ENCODE results near the gene STIMATE. TPM values are rescaled to one million over a fixed set of nuclear protein-coding genes. Genes with fewer than 3 reads are reported as not detected.

Gene STIMATE
- total RNA-seq, 2 donors from 2014 or later = 7.2 to 20.5 TPM

- H3K9me3 ChIP-seq = no peaks in the 10 kb centered on the region
- DNase-seq (ENCODE audit: low spot score) = no peak
- no peak within 1 kb of the TSS for H3K27ac ChIP-seq
- WGBS = 38% methylated on average over 11 of the region's 11 CpGs
- no peak within 1 kb of the TSS for H3K4me3 ChIP-seq
- H3K4me1 ChIP-seq (replicated peaks) = no peaks in the 10 kb centered on the region
- TF ChIP-seq POLR2A (IDR thresholded peaks at IDR 0.05) = no peak
- no peak for TF ChIP-seq POLR2AphosphoS5 (IDR thresholded peaks at IDR 0.05)
- TF ChIP-seq CTCF (IDR thresholded peaks at IDR 0.05) = no peak
- H3K27me3 ChIP-seq (replicated peaks; ENCODE audit: insufficient read depth) = no peaks in the 10 kb centered on the region
- intact Hi-C loops (cut with DNase I) = no loop called here
- H3K36me3 ChIP-seq = no peaks in the 10 kb centered on the region
Observed at GRCh38 chr3:52834871-52835501, 62.4 kb downstream of the STIMATE start, which contains the start of gene MUSTN1. Gene MUSTN1 (minus strand): TSS chr3:52835019. CDS start chr3:52834948, 71 bp downstream.

- Histone ChIP-seq H3K4me1 (replicated peaks) (no peaks in the 10 kb centered on the region), H3K27me3 (replicated peaks; ENCODE audit: insufficient read depth) (no peaks in the 10 kb centered on the region), H3K9me3 (no peaks in the 10 kb centered on the region), H3K36me3 (no peaks in the 10 kb centered on the region), H3K4me3 (no peak overlapping the region), H3K27ac (no peak overlapping the region)
- 96% methylated on average over 14 of the region's 14 CpGs for WGBS
- intact Hi-C loops (cut with DNase I) = no loop called here
- TF ChIP-seq POLR2A (IDR thresholded peaks at IDR 0.05) (no peak), CTCF (IDR thresholded peaks at IDR 0.05) (no peak), POLR2AphosphoS5 (IDR thresholded peaks at IDR 0.05) (no peak)
- no peak for DNase-seq (ENCODE audit: low spot score)
Observed at GRCh38 chr3:52833202-52833601, 64.1 kb downstream of the STIMATE start.

GRCh38 chr3:52831500-52832301 lies 65.6 kb downstream of the STIMATE start:
- WGBS = 47% methylated on average over 21 of the region's 21 CpGs
- H3K4me3 ChIP-seq = no peak overlapping the region
- intact Hi-C loops (cut with DNase I) = no loop called here
- TF ChIP-seq POLR2A (IDR thresholded peaks at IDR 0.05) = no peak
- TF ChIP-seq CTCF (IDR thresholded peaks at IDR 0.05) = no peak
- peak; percentile 6 for TF ChIP-seq POLR2AphosphoS5 (IDR thresholded peaks at IDR 0.05)
- no peaks in the 10 kb centered on the region for H3K4me1 ChIP-seq (replicated peaks)
- peak overlapping the region in 1 of 2 donors; percentile 7 for H3K27ac ChIP-seq
- no peaks in the 10 kb centered on the region for H3K36me3 ChIP-seq
- H3K27me3 ChIP-seq (replicated peaks; ENCODE audit: insufficient read depth) = no peaks in the 10 kb centered on the region
- peak; percentile 32 for DNase-seq (ENCODE audit: low spot score)
- no peaks in the 10 kb centered on the region for H3K9me3 ChIP-seq

GRCh38 chr3:52830535-52831258 lies 66.7 kb downstream of the STIMATE start, which contains the start of gene ITIH4:
Gene ITIH4 (minus strand): TSS chr3:52830672. CDS start chr3:52830642, 30 bp downstream.
- Histone ChIP-seq H3K27ac (peak within 1 kb of the TSS in 1 of 2 donors; percentile 7), H3K4me1 (replicated peaks) (no peaks in the 10 kb centered on the region), H3K36me3 (no peaks in the 10 kb centered on the region), H3K9me3 (no peaks in the 10 kb centered on the region), H3K27me3 (replicated peaks; ENCODE audit: insufficient read depth) (no peaks in the 10 kb centered on the region), H3K4me3 (no peak within 1 kb of the TSS)
- WGBS = 69% methylated on average over 16 of the region's 16 CpGs
- DNase-seq (ENCODE audit: low spot score) = no peak
- intact Hi-C loops (cut with DNase I) = no loop called here
- TF ChIP-seq CTCF (IDR thresholded peaks at IDR 0.05) (no peak), POLR2AphosphoS5 (IDR thresholded peaks at IDR 0.05) (no peak), POLR2A (IDR thresholded peaks at IDR 0.05) (no peak)

Measured in prostate gland (tissue), 2 donors.